Measurements from ENCODE around the gene MFAP2. TPM values are rescaled to one million over a fixed set of nuclear protein-coding genes. Genes with fewer than 3 reads are reported as not detected.

The MFAP2 gene
- 169 and 172 TPM in 2 replicates for total RNA-seq
- long read RNA-seq, transcript MFAP2-202 (9 exons, 1,260 nt) = major isoform, 17 of 25 reads
- long read RNA-seq, partial matches to known transcripts = 1 of 25 reads
- long read RNA-seq, other reads (novel, unspliced or antisense) = 7 of 25 reads

- H3K27me3 Mint-ChIP-seq (ENCODE audit: unreplicated experiment) = no peaks in the 10 kb centered on the region
- H3K27ac Mint-ChIP-seq (ENCODE audit: unreplicated experiment) = peak within 1 kb of the TSS; percentile 82
- H3K4me3 Mint-ChIP-seq (ENCODE audit: unreplicated experiment) = peak within 1 kb of the TSS; percentile 81
- H3K4me1 Mint-ChIP-seq (ENCODE audit: unreplicated experiment) = peaks cover 54% of the 10 kb centered on the region
- H3K9me3 Mint-ChIP-seq (ENCODE audit: unreplicated experiment) = no peaks in the 10 kb centered on the region
- H3K36me3 Mint-ChIP-seq (ENCODE audit: unreplicated experiment) = peaks cover 1% of the 10 kb centered on the region
- no peak for DNase-seq (ENCODE audit: extremely low spot score, unreplicated experiment)
- TF ChIP-seq CTCF (IDR thresholded peaks at IDR 0.05) = no peak
These were observed at the start of gene MFAP2 for GRCh38 chr1:16980473-16981268. Gene MFAP2, minus strand, starts transcription at chr1:16980620. Its CDS starts 2,347 bp downstream, at chr1:16978273.

GRCh38 chr1:17030206-17030605 lies 49.8 kb upstream of the MFAP2 start:
- Mint-ChIP-seq H3K36me3 (ENCODE audit: unreplicated experiment) (peaks cover 32% of the 10 kb centered on the region), H3K4me3 (ENCODE audit: unreplicated experiment) (no peak overlapping the region), H3K4me1 (ENCODE audit: unreplicated experiment) (no peaks in the 10 kb centered on the region), H3K9me3 (ENCODE audit: unreplicated experiment) (no peaks in the 10 kb centered on the region), H3K27ac (ENCODE audit: unreplicated experiment) (no peak overlapping the region), H3K27me3 (ENCODE audit: unreplicated experiment) (no peaks in the 10 kb centered on the region)
- TF ChIP-seq CTCF (IDR thresholded peaks at IDR 0.05) = no peak
- DNase-seq (ENCODE audit: extremely low spot score, unreplicated experiment) = no peak

- no peak overlapping the region for H3K4me3 Mint-ChIP-seq (ENCODE audit: unreplicated experiment)
- peaks cover 45% of the 10 kb centered on the region for H3K36me3 Mint-ChIP-seq (ENCODE audit: unreplicated experiment)
- no peaks in the 10 kb centered on the region for H3K27me3 Mint-ChIP-seq (ENCODE audit: unreplicated experiment)
- no peaks in the 10 kb centered on the region for H3K9me3 Mint-ChIP-seq (ENCODE audit: unreplicated experiment)
- no peak for TF ChIP-seq CTCF (IDR thresholded peaks at IDR 0.05)
- no peaks in the 10 kb centered on the region for H3K4me1 Mint-ChIP-seq (ENCODE audit: unreplicated experiment)
- no peak for DNase-seq (ENCODE audit: extremely low spot score, unreplicated experiment)
- H3K27ac Mint-ChIP-seq (ENCODE audit: unreplicated experiment) = no peak overlapping the region
These were observed 48.3 kb upstream of the MFAP2 start for GRCh38 chr1:17028662-17029188.

- no peaks in the 10 kb centered on the region for H3K27me3 Mint-ChIP-seq (ENCODE audit: unreplicated experiment)
- no peak overlapping the region for H3K4me3 Mint-ChIP-seq (ENCODE audit: unreplicated experiment)
- no peak for TF ChIP-seq CTCF (IDR thresholded peaks at IDR 0.05)
- peaks cover 47% of the 10 kb centered on the region for H3K36me3 Mint-ChIP-seq (ENCODE audit: unreplicated experiment)
- no peaks in the 10 kb centered on the region for H3K9me3 Mint-ChIP-seq (ENCODE audit: unreplicated experiment)
- no peak for DNase-seq (ENCODE audit: extremely low spot score, unreplicated experiment)
- H3K4me1 Mint-ChIP-seq (ENCODE audit: unreplicated experiment) = no peaks in the 10 kb centered on the region
- no peak overlapping the region for H3K27ac Mint-ChIP-seq (ENCODE audit: unreplicated experiment)
These were observed 47.5 kb upstream of the MFAP2 start for GRCh38 chr1:17027900-17028299.

- Mint-ChIP-seq H3K4me1 (ENCODE audit: unreplicated experiment) (no peaks in the 10 kb centered on the region), H3K36me3 (ENCODE audit: unreplicated experiment) (peaks cover 46% of the 10 kb centered on the region), H3K4me3 (ENCODE audit: unreplicated experiment) (no peak overlapping the region), H3K27ac (ENCODE audit: unreplicated experiment) (no peak overlapping the region), H3K9me3 (ENCODE audit: unreplicated experiment) (no peaks in the 10 kb centered on the region), H3K27me3 (ENCODE audit: unreplicated experiment) (no peaks in the 10 kb centered on the region)
- DNase-seq (ENCODE audit: extremely low spot score, unreplicated experiment) = no peak
- TF ChIP-seq CTCF (IDR thresholded peaks at IDR 0.05) = no peak
These were observed 47.0 kb upstream of the MFAP2 start for GRCh38 chr1:17027403-17027802.

Data from osteocyte (in vitro differentiated cells).